Hematopoietic multipotent progenitor cell treated with erythropoietin and hydrocortisone succinate and interleukin-3 and kit ligand, for 4 days (in vitro differentiated cells): ENCODE data around the gene TNS1.

Source experiments
- DNase-seq: peaks from one replicate; pipeline ENCODE4 v3.0.0-alpha.2; 2015

Gene TNS1

DNA sequence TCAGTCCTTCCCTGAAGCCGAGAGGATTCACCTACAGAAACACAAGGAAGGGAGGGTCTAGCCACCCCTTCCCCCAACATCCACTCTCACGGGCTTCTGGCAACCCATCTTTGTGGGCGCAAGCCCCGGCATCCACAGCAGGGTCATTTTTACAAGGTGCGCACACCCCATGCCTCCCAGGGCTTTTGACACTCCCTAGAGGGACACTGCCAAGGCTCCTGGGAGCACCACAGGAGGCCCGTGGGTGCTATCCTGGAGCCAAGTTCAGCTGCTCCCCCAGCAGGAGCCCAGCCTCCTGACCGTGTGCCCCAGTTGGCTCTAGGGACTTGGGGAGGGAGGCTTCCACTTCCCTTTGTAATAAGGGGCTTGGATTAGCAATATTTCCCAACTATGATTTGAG lies 251.6 kb downstream of the TNS1 start:
- DNase-seq, result no peak
